GM10847 (cell line): ENCODE measurements around the gene JADE1.

Experiments used
- POLR2A ChIP-seq: IDR thresholded peaks from 2 replicates; pipeline ENCODE4 v1.6.1; 2011; ENCODE audit not compliant: insufficient read length; ENCODE audit errors: extremely low read depth

Gene JADE1

DNA sequence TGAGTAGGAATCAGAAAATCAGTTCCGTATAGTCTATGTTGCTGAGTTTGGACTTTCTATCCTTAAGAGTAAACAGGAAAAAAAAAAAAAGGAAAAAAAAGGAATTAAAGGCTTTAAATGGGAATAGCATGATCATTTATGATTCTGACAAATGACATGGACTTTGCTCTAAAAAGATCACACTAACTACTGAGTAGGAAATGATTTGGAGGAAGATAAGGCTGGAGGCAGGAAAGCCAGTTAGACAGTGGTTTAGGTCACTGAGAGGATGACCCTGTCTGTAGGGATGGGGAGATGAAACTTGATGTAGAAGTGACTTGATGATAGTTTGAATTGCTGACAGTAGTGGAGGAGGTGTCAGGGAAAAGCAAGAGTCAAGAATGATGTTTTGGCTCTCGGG is 9.2 kb upstream of the JADE1 start:
- no peak for TF ChIP-seq POLR2A

DNA sequence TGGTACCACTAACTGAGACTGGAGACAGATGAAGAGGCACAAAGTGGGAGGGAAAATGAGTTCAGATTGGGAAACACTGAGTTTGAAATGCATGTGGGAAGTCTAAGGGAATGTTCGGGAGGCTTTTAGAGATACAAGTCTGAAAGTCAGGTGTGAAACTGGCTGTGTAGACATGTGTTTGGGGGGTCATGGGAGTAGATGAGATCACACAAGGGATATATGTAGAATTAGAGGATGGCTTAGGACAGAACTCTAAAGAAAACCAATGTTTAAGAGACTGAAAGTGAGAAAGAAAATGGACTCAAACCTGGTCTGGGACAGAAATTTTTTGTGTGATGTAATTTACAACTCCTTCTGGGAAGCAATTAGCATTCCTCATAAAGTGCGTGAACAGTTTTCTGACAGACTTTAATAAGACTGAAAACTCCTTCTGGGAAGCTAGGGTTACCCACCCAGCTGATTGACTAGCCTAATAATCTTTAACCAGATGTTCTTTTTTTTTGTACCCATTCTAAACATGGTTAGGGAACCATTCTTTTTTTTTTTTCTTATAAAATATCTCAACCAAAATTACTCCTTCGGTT is 8.7 kb upstream of the JADE1 start:
- no peak for TF ChIP-seq POLR2A

GRCh38 chr4:128802680-128803628 is 6.5 kb upstream of the JADE1 start:
- TF ChIP-seq POLR2A = no peak

GRCh38 chr4:128803783-128804182 is 5.7 kb upstream of the JADE1 start:
- no peak for TF ChIP-seq POLR2A

DNA sequence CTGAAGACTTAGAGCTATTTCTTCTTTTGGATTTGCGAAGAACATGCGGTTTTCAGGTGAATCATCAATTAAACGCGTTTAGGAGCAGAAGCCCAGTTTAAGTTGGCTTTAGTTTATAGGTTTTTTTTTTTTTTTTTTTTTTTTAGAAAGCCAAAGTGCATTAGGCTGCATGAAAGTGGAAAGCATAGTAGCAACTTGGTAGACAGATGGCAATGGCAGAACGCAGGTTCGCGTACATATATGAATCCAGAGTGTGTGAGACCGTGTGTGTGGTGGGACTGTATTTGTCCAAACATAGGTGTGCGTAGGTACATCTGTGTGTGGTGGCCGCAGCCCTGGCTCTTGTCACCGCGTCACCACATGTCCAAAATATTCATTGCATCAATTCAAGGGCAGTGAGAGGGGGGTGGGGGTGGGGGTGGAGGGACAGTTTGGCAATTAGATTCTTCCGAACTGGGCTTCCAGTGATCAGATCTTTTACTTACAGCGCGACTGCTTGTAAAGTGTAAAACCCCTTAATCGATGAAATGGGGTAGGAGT is 901 bp downstream of the JADE1 start:
- TF ChIP-seq POLR2A = no peak

GRCh38 chr4:128810871-128811570 is 1.5 kb downstream of the JADE1 start:
- peak; percentile 68 for TF ChIP-seq POLR2A

DNA sequence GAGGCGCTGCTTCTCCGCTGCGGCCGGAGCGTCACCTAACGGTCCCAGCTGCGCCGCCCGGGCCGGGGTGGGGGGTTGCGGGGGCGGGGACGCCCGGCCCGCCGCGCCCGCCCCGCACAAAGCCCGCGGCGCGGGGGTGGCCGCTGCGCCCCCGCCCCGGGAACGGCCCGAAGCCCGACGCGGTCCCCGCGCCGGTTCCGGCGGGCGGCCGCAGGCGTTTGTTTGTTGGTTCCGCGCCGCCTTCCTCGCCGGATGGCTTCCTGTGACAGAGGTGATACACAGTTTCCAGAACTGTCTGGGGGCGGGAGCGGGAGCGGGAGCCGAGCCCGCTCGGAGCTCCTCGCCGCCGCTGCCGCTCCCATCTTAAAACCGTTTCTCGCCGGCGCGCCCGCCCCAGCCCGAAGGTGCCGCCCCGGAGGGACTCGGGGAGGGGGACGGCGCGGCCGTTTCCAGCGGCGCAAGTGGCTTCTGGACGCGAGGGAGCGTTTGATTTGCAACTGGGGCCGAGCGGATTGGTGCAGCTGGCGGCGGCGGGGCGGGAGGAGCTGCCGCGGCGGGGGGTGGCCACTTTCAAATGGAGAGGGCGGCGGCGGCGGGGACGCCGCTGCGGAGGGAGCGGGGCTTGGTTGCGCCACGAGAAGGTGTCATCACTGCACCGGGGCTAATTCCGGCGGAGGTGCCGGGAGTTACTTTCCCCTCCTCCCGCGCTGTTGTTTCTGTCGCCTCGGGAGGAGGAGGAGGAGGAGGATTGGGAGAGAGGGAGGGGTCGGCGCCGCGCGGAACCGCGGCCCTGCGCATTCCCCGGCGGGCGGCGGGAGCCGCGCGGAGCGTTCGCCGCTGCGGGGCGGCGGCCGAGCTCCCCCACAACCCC is 2.3 kb downstream of the JADE1 start:
- peak; percentile 74 for TF ChIP-seq POLR2A

DNA sequence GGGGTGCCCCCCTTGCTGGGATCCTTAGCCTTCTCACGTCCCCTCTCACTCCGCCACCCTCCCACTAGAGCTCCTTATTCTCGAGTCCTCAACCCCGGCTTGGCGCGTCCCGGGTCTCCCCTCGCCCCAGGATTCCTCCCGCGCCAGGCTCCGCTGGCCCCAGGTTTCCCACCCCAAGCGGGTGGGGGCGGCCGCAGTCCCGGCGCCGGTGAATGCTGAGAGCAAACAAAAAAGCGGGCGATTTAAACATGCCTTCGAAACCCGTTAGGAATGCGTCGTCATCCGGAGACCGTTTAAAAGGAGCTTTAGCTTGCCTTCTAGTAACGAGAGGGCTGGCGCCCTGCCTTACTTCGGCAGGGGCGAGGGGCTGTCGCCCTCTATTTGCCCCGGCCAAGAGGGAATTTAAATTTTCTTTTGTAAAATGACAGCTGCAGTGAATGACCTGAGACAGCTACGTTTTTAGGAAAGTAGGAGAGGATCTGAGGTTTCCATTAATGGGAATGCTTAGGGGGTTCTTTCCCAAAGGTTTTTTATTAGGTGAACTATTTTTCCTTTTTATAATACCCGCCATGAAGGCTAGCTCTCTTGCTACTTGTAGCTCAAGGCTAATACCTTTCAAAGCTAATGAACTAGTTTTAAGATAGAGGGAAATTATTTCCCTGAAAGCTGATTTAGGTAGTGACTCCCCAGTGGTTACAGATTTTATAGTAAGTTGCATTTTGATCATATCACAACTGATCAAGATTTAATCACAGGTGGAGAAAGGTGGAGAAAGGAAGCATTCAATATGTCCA is 3.1 kb downstream of the JADE1 start:
- no peak for TF ChIP-seq POLR2A

DNA sequence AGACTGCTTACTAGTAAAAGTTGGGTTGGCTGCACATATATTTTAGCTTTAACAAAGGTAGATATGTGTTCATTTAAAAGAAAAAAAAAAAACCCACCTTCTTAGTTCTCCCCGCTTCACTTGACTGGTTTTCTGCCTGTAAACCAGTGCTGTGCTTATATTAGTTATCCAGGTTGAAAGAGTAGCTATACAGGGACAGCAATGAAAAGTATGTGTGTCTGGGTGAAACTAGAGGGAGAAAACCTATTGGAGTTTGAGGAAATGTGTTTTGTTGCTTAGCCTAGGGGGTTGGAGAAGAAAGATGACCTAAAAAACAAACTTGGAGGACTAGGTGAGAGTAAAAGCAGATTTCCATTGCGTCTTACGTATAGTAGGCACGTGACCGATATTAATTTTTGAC is 4.5 kb downstream of the JADE1 start:
- TF ChIP-seq POLR2A = no peak

DNA sequence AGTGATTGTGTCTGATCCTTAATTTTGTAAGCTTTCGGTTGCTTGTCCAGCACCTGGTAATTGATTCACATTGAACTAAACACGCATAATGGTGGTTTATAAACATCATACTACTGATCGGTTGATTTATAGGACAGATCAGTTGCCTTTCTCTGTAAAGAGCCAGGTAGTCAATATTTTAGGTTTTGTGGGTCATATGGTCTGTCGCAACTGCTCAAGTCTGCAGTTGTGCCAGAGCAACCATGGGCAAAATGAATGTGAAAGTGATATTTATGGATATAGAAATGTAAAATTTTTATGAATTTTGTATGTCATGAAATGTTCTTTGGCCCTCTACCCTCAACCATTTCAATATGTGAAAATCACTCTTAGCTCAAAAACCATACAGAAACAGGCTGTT is 8.9 kb downstream of the JADE1 start:
- TF ChIP-seq POLR2A = no peak

- TF ChIP-seq POLR2A = no peak
Measured at GRCh38 chr4:128819082-128819742, 9.7 kb downstream of the JADE1 start.

GRCh38 chr4:128820671-128821070 is 11.2 kb downstream of the JADE1 start:
- TF ChIP-seq POLR2A = no peak

DNA sequence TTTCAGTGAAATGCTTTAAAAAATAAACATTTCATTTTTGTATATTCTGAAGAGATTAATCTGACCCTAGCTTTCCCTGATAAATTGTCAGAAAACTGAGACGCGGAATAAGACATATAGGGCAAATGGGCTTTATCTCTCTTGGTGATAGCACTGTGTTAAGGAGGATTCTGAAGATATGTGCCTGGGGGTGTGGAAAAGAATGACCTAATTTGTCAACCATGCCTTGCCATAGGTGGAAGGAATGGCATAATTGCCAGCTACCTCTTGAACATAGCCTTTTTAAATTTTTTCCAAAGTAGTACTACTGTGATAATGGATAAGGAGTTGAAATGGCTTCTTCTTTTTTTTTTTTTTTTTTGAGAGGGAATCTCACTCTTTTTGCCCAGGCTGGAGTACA is 11.7 kb downstream of the JADE1 start:
- no peak for TF ChIP-seq POLR2A
